HG03064 (cell line): Measurements from ENCODE around the gene GPR107.

Experiments
- ATAC-seq: cut with Tn5 transposase; IDR thresholded peaks from one replicate; pipeline ENCODE4 v1.9.1; 2021; ENCODE audit warnings: low read depth; ENCODE audit not compliant: unreplicated experiment

Gene GPR107

DNA sequence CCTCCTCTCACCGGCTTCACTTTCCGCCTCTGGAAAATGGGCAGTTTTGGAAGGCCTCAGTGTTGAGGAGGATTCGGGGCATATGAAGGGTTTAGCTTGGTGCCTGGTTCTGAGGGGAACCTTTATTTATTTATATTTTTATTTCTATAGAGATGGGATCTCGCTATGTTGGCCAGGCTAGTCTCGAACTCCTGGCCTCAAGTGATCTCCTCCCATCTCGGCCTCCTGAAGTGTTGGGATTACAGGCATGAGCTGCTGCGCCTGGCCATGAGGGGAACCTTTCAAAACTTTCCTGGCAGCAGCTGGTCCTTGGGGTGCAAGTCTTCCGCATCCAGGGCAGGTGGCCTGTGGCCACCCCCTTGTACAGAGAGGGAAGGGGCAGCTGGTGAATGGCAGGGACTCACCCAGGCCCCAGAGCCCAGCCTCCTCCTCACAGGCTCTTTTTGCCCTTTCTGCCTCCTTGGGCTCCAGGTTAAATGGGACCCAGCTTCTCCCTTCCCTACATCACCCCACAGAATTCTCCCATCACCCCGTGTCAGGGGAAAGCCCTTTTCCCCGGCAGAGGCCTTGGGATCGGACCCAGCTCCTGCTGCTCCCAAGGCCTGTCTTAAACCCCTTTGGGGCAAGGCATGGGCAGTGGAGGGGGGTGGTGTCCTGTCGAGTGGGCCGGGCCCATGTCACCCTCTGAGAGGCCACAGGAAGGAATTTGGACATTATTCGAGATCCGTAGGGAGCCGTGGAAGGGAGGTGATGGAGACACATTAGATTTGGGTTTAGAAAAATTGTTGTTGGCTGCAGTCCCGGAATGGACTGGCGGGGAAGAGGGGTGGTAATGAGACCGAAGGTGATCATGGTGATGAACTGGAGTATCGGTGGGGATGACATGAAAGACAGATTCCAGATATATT is 124.4 kb downstream of the GPR107 start:
- no peak for ATAC-seq

DNA sequence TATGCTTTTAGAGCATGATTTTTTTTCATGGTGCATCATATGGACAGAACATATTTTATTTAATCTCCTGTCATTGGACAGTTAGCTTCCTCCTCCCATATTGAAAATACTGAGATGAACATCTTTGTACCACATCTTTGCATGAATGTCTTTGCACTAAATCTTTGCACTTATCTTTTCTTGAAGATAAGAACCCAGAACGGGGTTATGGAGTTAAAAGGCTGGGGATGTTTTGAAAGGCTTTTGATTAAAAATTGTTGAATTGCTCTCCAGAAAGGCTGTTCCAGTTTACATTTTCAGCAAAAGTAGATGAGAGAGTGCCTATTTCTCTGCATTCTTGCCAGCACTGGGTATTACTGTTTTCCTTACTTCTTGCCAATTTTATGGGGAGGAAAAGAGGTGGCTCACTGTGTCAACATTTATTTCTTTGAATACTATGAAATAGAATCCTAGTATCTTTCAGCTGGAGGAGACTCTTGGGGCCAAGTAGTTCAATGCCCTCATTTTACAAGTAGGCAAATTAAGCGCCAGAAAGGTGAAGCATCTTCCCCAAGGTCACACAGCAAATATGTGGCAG is 125.7 kb downstream of the GPR107 start:
- ATAC-seq, result no peak

DNA sequence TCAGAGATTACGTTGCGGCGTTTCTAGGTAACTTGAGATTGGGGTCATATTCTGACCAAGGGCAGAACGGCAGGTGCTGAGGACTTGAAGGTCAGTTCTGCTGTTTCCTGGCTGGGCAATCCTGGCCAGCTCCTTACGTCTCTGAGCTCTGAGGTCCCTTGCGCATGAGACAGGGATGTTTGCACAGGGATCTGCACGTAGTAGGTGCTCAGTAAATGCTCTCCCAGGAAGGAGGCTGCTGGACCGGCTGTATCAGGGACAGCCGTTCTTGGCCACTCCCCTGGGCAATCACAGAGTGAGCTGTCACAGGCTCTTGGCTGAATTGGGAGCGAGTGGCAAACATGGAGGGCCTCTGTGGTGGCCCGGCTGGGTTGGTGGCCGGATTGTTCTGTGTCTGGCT is 126.8 kb downstream of the GPR107 start:
- ATAC-seq, result no peak

GRCh38 chr9:130181678-130182380 is 128.1 kb downstream of the GPR107 start:
- ATAC-seq, result no peak

GRCh38 chr9:130182381-130182909 is 128.7 kb downstream of the GPR107 start:
- ATAC-seq, result no peak

DNA sequence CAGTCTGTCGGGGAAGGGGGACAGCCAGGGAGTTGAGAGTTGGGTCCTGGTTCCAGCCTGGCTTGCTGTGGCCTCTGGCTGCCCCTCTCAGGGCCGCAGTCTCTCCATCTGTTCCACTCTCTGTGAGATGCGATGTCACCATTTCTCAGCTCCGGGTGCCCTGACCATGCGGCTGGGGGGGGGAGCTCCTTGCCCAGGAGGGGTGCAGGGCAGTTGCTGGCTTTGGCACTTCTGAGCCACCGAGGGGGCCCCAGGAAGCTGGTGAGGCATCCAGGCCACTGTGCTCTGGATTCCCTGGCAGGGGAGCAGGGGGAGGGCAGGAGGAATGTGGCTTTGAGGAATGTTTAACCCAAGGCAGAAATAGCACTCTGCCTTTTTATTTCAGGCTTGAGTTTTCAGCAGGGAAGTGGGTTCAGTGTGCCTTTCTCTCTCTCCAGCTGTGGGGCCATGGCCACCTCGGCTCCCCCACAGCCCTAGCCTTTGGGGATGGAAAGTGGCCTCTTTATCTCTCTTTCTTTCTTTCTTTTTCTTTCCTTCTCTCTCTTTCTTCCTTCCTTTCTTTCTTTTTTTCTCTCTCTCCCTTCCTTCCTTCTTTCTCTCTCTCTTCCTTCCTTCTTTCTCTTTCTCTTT is 129.5 kb downstream of the GPR107 start:
- no peak for ATAC-seq

DNA sequence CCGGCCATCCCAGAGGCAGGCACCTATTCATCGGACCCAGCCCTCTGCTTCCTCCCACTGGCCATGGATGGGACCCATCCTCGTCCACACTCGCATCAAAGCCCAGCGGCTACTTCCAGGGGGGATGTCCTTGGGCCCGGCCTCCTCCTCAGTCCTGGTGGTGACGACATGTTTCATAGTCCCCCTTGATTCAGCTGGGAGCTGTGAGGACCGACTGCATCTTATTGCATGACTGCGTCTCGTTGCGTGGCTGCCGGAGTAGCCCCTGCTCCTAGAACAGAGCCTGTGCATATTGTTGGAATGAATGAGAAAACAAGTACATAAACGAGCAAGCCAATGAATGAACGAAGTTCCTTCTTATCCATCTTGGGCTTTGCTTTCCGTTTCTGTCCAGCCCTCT is 131.3 kb downstream of the GPR107 start:
- no peak for ATAC-seq

GRCh38 chr9:130185490-130186031 is 131.9 kb downstream of the GPR107 start:
- no peak for ATAC-seq

- no peak for ATAC-seq
These were observed 132.3 kb downstream of the GPR107 start for GRCh38 chr9:130186051-130186450.

GRCh38 chr9:130186839-130187522 is 133.3 kb downstream of the GPR107 start:
- ATAC-seq, result no peak

- no peak for ATAC-seq
These were observed 133.8 kb downstream of the GPR107 start for GRCh38 chr9:130187523-130187846.

GRCh38 chr9:130188860-130189481 is 135.3 kb downstream of the GPR107 start:
- ATAC-seq, result no peak
